HS-27A (cell line): ENCODE results near the gene CACNA1E.
"Not testable (repeated sequence)": the region's sequence is repeated elsewhere in the genome, so short reads cannot be mapped to it uniquely, and the experiment has no call there.

ENCODE experiments used
- DNase-seq: peaks from one replicate; pipeline ENCODE4 v3.0.0-alpha.2; 2012; ENCODE audit warnings: low read depth, missing footprints

Gene CACNA1E

GRCh38 chr1:181517181-181517875 lies 34.0 kb downstream of the CACNA1E start:
- DNase-seq, result no peak

- DNase-seq, result no peak
Observed at GRCh38 chr1:181518152-181518551, 34.8 kb downstream of the CACNA1E start.

GRCh38 chr1:181522864-181523263 lies 39.5 kb downstream of the CACNA1E start:
- DNase-seq, result no peak

- no peak for DNase-seq
Observed at GRCh38 chr1:181525104-181525721, 41.9 kb downstream of the CACNA1E start.

GRCh38 chr1:181528241-181528640 lies 44.9 kb downstream of the CACNA1E start:
- DNase-seq, result not testable (repeated sequence)

GRCh38 chr1:181531441-181531840 lies 48.1 kb downstream of the CACNA1E start:
- no peak for DNase-seq

GRCh38 chr1:181531951-181532600 lies 48.8 kb downstream of the CACNA1E start:
- no peak for DNase-seq

GRCh38 chr1:181538836-181539235 lies 55.5 kb downstream of the CACNA1E start:
- DNase-seq, result no peak

- DNase-seq, result no peak
Observed at GRCh38 chr1:181541458-181541857, 58.1 kb downstream of the CACNA1E start.

GRCh38 chr1:181541947-181542346 lies 58.6 kb downstream of the CACNA1E start:
- DNase-seq, result no peak

- DNase-seq, result not testable (repeated sequence)
Observed at GRCh38 chr1:181542406-181542805, 59.1 kb downstream of the CACNA1E start.

- DNase-seq, result no peak
Observed at GRCh38 chr1:181545395-181545794, 62.1 kb downstream of the CACNA1E start.

GRCh38 chr1:181548497-181548896 lies 65.2 kb downstream of the CACNA1E start:
- no peak for DNase-seq

- no peak for DNase-seq
Observed at GRCh38 chr1:181551249-181551648, 67.9 kb downstream of the CACNA1E start.

GRCh38 chr1:181551754-181552153 lies 68.4 kb downstream of the CACNA1E start:
- DNase-seq, result no peak

GRCh38 chr1:181554465-181554864 lies 71.1 kb downstream of the CACNA1E start:
- DNase-seq, result no peak

GRCh38 chr1:181556631-181557030 lies 73.3 kb downstream of the CACNA1E start:
- DNase-seq, result no peak

- no peak for DNase-seq
Observed at GRCh38 chr1:181557313-181557712, 74.0 kb downstream of the CACNA1E start.

- no peak for DNase-seq
Observed at GRCh38 chr1:181558416-181558815, 75.1 kb downstream of the CACNA1E start.

- no peak for DNase-seq
Observed at GRCh38 chr1:181559142-181559541, 75.8 kb downstream of the CACNA1E start.

- no peak for DNase-seq
Observed at GRCh38 chr1:181562395-181562794, 79.1 kb downstream of the CACNA1E start.

GRCh38 chr1:181568736-181569135 lies 85.4 kb downstream of the CACNA1E start:
- DNase-seq, result no peak

- DNase-seq, result no peak
Observed at GRCh38 chr1:181577475-181577874, 94.2 kb downstream of the CACNA1E start.
